NCI-H2227 (cell line): ENCODE measurements around the gene PINLYP.
A peak's percentile ranks its signal among the peaks of the same experiment; 100 is the strongest.

ENCODE experiments used
- DNase-seq: peaks from one replicate; lab custom pipeline; 2025; ENCODE audit not compliant: unreplicated experiment; lab: John Stamatoyannopoulos, UW

Gene PINLYP

GRCh38 chr19:43548706-43549105 is 26.9 kb upstream of the PINLYP start:
- DNase-seq: no peak

GRCh38 chr19:43551399-43552197 is 24.0 kb upstream of the PINLYP start:
- DNase-seq: no peak

GRCh38 chr19:43552198-43552450 is 23.5 kb upstream of the PINLYP start:
- DNase-seq: no peak

- no peak for DNase-seq
Measured at GRCh38 chr19:43552616-43553015, 23.0 kb upstream of the PINLYP start.

GRCh38 chr19:43553656-43554055 is 21.9 kb upstream of the PINLYP start:
- no peak for DNase-seq

- DNase-seq: no peak
Measured at GRCh38 chr19:43554317-43554895, 21.2 kb upstream of the PINLYP start.

- DNase-seq: peak; percentile 75
Measured at GRCh38 chr19:43555185-43555770, 20.3 kb upstream of the PINLYP start.

- DNase-seq: no peak
Measured at GRCh38 chr19:43560687-43561086, 14.9 kb upstream of the PINLYP start.

GRCh38 chr19:43561139-43561970 is 14.2 kb upstream of the PINLYP start:
- no peak for DNase-seq

GRCh38 chr19:43562226-43562697 is 13.3 kb upstream of the PINLYP start:
- no peak for DNase-seq

GRCh38 chr19:43562698-43563241 is 12.8 kb upstream of the PINLYP start:
- DNase-seq: peak; percentile 31

GRCh38 chr19:43563816-43564457 is 11.7 kb upstream of the PINLYP start:
- no peak for DNase-seq

- DNase-seq: no peak
Measured at GRCh38 chr19:43564800-43565199, 10.8 kb upstream of the PINLYP start.

GRCh38 chr19:43569657-43570056 is 5.9 kb upstream of the PINLYP start:
- DNase-seq: no peak

- DNase-seq: no peak
Measured at GRCh38 chr19:43570174-43570791, 5.3 kb upstream of the PINLYP start.

- DNase-seq: no peak
Measured at GRCh38 chr19:43572171-43572588, 3.4 kb upstream of the PINLYP start.

- no peak for DNase-seq
Measured at GRCh38 chr19:43574424-43575155, 1.0 kb upstream of the PINLYP start.

- peak; percentile 82 for DNase-seq
Measured at GRCh38 chr19:43575955-43576878, 616 bp downstream of the PINLYP start.

- no peak for DNase-seq
Measured at GRCh38 chr19:43578787-43579186, 3.2 kb downstream of the PINLYP start.
